Ovary (tissue), 3 donors: ENCODE measurements around the gene PRKCH.

ENCODE experiments used
- CTCF ChIP-seq, 3 donors: fragments of 450-650 bp in 2 of 3; fragments of 200-600 bp in 1 of 3; IDR thresholded peaks; one replicate each; pipeline versions ENCODE4 v1.5.1 to v1.8.0; 2016 to 2022; ENCODE audit warnings: antibody characterized with exemption in 3 of 3, mild to moderate bottlenecking in 1 of 3
- EP300 ChIP-seq: sonication (generic); formaldehyde crosslinking; IDR thresholded peaks from one replicate; pipeline ENCODE4 v1.6.1; 2017; ENCODE audit warnings: antibody characterized with exemption
- POLR2A ChIP-seq: fragments of 450-650 bp; IDR thresholded peaks from one replicate; pipeline ENCODE4 v1.6.1; 2017; ENCODE audit warnings: antibody characterized with exemption, mild to moderate bottlenecking, moderate library complexity
- donor health status: DM: no; HTN: no; CAD: no.

GRCh38 chr14:61468063-61468825, 146.9 kb downstream of the PRKCH start:
- TF ChIP-seq CTCF (IDR thresholded peaks at IDR 0.05) (no peak), POLR2A (no peak), EP300 (no peak)
